ENCODE results near the gene SPATA12.

The SPATA12 gene

DNA sequence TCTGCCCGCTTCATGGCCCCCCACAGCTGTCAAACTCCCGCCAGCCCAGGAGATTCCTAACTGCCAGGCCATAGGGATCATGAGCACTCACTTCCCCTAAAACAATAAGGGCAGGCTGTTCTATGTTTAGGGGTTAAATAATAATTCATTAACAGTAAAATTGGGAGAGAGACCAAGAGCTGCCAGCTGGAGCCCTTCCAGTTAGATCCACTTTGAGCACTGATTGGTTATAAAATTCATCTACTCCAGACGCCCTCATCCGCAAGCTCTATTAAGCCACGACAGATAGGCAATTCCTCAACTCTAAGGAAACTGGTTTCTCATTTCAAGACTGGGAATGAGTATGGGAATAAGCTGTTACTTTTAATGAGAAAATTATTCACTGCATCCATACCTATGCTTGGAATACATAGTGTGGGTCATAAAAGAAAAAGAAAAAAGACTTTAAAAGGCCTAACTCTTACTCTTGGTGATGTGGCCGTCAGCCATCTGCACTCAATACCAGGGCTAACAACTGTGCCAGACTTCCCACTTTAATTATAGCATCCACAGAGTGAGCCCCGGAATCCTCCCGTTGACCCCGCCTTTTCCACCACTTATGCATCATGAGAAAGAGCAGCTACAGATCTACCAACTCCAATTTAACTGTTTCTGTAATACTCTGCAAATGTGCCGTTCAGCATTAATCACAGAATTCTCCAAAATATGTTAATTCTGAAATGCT, 60.1 kb downstream of the SPATA12 start:
- DNase-seq, result no peak
